Frontal cortex (tissue), 4 donors: ENCODE data around the gene NUP98. TPM values are rescaled to one million over a fixed set of nuclear protein-coding genes. Genes with fewer than 3 reads are reported as not detected.
"Not testable (repeated sequence)": the region's sequence is repeated elsewhere in the genome, so short reads cannot be mapped to it uniquely, and the experiment has no call there.

ENCODE experiments used
- DNase-seq, 2 donors: peaks; one replicate each; pipeline ENCODE4 v3.0.0; 2012; ENCODE audit warnings: low spot score in 2 of 2
- FAIRE-seq: peaks from 2 replicates; lab custom pipeline; 2012; peaks lifted over from hg19 to GRCh38; lab: Jason Lieb, UNC
- total RNA-seq: library from RNA; depleted of rRNA; stranded (reverse); fragments of >200 nt; gene quantifications from one replicate; pipeline ENCODE4 v1.2.3, GENCODE V29; 2014
- donor health status: control.
- donor health status: control.
- donor health status: control.

NUP98 gene
- total RNA-seq, 1 donor from 2014 or later, result 73.4 TPM

DNA sequence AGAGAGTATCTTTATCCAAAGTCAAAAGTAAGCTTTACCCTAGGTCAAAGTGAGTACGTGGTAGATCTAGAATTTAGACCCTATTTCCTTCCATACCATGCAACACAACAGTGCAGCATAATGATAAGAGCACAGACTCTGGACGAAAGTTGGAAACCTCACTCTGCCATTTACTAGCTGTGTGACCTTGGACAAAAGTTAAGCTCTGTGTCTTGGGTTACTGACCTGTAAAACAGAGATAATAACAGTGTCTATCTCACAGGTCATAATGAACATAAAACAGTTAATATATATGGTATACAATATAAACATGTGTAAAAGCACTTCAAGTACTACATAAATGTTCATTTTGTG lies 112.6 kb downstream of the NUP98 start:
- DNase-seq (no peak), FAIRE-seq (no peak)

DNA sequence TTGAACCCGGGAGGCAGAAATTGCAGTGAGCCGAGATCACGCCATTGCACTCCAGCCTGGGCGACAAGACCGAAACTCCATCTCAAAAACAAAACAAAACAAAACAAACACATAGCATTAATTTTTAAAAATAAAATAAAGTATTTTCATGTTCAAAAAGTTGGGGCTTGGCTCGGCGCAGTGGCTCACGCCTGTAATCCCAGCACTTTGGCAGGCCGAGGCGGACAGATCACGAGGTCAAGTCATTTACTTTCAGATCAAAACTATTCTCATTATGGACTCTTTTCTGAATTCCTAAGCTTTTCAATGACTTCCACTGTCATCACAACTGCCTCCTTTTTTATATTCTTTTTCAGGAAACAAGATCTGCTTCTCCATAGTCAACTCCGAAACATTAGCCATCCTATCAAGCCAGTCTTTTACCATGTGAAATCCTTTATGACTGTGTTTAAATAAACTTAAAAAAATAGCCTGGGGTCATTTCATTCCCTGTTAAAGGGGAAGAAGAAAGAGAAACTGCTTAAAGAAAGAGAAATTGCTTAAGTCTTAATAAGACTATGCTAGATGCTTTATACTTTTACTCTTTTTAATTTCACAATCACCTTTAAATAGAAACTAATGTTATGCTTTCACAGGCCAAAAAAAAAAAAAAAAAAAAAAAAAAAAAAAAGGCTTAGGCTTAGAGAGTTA lies 113.1 kb downstream of the NUP98 start:
- FAIRE-seq, result no peak
- DNase-seq, result no peak

DNA sequence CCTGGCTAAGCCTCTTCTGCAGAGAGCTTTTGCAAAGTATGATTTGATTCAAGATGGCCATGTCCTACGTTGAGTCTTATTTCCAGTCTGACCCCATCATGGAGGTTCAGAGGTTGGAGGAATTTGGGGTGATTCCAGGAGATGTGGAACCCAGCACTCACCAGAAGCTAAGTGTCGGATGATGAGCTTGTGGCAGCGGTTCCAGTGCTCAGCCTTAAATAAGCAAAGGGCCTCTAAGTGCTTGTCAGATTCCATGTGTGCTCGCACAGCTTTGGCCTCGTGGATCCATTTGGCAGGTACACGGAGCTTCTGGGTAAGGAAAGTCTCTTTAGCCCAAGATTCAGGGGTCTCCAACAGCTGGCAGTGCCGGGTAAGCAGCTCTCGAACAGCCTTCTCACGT lies 114.3 kb downstream of the NUP98 start:
- no peak for FAIRE-seq
- no peak for DNase-seq

- DNase-seq (no peak), FAIRE-seq (no peak)
Observed at GRCh38 chr11:3679077-3679476, 118.3 kb downstream of the NUP98 start.

- FAIRE-seq (no peak), DNase-seq (no peak)
Observed at GRCh38 chr11:3675971-3676370, 121.4 kb downstream of the NUP98 start.

DNA sequence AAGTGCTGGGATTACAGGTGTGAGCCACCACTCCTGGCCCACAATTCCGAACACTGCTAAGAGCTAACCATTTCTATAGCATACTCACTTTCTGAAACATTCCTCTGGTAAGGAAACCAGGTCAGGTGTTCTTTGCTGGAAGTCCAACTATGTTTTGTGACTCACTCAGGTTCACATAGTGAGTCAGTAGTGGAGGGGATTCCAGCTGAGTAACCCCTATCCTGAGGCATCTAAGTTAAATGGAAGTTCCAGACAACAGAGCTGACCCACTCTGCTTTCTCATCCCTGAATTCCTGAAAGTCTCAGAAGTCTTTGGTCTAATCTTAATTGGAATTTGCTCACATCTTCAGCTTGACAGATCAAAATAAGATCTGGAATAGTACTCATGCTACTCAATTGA lies 123.2 kb downstream of the NUP98 start:
- FAIRE-seq (no peak), DNase-seq (no peak)

GRCh38 chr11:3671334-3672254 lies 125.8 kb downstream of the NUP98 start, which contains the start of gene CHRNA10:
Gene CHRNA10, minus strand, starts transcription at chr11:3671384. Its CDS starts 72 bp downstream, at chr11:3671312.
- no peak for DNase-seq
- no peak for FAIRE-seq

DNA sequence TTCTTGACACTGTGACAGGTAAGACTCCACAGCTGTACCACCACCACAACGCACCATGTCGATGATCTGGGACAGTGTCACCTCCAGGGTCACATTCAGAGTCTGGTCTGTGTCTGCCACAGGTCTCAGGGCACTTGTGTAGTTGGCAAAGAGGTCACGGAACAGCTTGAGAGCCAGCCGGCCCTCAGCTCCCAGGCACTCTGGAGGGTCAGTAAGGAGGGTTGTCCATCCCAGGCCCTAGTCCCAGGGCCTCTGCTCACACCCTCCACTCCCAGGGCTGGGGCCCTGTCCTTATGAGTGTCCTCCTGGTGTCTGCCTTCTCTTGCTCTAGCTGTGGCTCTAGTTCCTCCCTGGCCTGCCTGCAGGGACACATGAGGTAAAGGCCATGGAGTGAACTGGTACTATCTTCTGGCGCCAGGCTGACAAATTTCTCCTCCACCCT lies 127.6 kb downstream of the NUP98 start:
- FAIRE-seq, result no peak
- DNase-seq, result no peak

GRCh38 chr11:3669128-3669527 lies 128.2 kb downstream of the NUP98 start:
- FAIRE-seq (no peak), DNase-seq (no peak)

DNA sequence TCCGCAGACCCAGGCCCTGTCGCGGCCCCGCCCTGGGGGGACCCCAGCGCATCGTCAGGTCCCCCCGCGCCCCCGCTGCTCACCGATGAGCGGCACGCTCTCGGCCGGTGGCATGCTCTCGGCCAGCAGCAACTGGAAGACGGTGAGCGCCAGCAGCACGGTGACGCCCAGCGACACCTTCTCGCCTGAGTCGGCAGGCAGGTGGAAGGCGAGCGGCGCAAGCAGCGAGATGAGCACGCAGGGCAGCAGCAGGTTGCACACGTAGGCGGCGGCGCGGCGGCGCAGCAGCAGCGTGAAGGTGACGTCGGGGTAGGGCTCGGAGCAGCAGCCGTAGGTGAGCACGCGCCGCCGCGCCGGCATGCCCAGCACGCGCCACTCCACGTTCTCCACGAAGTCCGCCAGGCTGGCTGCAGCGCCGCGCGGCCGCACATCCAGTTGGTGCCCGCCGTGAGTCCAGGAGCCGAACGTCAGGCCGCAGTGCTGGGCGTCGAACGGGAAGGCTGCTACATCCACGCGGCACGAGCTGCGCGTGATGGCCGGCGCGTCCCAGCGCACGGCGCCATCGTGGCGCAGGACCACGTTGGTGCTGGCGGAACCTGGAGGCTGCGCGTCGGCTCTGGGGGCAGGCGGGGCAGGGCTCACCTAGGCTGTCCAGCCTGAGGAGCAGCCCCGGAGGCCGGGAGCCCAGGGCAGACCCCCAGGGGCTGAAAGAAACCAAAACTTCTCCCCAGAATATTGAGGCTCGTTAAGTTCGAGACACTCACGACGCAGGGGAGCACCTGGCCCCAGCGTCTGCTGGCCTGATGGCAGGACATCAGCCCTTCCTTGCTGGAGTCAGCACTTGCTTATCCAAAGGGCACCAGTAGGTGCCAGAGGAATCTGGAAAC lies 130.0 kb downstream of the NUP98 start:
- no peak for DNase-seq
- no peak for FAIRE-seq

- no peak for DNase-seq
- no peak for FAIRE-seq
Observed at GRCh38 chr11:3666023-3666530, 131.3 kb downstream of the NUP98 start.

GRCh38 chr11:3665336-3666022 lies 131.9 kb downstream of the NUP98 start:
- FAIRE-seq (no peak), DNase-seq (no peak)

DNA sequence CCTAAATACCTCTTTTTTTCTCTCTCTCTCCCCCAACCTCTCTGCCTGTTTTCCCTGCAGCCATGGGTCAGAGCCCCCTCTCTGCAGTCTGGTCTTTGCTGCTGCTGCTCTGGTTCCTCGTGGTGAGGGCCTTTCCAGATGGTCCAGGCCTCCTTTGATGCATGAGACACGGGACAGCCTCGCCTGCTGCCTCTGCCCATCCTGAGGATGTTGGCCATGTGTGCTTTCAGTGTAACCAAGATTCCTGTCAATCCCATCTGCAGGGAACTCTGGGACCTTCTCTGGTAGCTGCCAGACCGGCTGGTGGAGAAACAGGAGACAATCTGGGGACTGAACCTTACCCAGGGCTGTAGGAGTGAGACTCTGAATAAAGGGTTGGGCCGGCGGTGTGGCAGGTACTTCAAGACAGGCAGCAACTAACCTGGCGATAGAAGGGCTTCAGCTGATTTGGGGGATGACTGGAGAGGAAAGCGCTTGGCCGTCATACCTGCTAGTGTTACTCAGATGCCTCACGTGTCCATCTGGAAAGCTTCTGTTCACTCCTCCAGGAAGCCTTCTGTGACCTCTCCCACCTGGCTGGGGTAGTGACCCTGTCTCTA lies 133.2 kb downstream of the NUP98 start:
- DNase-seq (no peak), FAIRE-seq (no peak)

- FAIRE-seq (no peak), DNase-seq (no peak)
Observed at GRCh38 chr11:3662856-3663255, 134.5 kb downstream of the NUP98 start.

DNA sequence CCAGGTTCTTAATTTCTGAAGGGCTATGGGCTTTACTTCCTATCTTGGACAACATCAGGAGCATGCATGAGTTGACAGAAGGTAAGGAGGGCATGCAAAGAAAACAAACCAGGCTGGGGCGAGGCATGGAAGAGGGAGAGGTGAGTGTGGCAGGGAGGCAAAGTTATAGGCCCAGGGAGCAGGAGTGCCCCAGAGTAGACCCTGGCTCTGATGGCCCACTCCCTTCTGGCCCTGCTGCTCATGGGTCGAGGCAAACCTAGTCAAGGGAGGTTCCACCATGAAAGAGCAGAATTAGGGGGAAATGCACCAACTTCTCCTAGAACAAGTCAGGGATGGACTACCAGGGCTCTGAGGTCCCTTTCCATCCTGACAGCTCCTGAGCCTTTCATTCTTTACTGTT lies 136.4 kb downstream of the NUP98 start:
- FAIRE-seq (no peak), DNase-seq (no peak)

DNA sequence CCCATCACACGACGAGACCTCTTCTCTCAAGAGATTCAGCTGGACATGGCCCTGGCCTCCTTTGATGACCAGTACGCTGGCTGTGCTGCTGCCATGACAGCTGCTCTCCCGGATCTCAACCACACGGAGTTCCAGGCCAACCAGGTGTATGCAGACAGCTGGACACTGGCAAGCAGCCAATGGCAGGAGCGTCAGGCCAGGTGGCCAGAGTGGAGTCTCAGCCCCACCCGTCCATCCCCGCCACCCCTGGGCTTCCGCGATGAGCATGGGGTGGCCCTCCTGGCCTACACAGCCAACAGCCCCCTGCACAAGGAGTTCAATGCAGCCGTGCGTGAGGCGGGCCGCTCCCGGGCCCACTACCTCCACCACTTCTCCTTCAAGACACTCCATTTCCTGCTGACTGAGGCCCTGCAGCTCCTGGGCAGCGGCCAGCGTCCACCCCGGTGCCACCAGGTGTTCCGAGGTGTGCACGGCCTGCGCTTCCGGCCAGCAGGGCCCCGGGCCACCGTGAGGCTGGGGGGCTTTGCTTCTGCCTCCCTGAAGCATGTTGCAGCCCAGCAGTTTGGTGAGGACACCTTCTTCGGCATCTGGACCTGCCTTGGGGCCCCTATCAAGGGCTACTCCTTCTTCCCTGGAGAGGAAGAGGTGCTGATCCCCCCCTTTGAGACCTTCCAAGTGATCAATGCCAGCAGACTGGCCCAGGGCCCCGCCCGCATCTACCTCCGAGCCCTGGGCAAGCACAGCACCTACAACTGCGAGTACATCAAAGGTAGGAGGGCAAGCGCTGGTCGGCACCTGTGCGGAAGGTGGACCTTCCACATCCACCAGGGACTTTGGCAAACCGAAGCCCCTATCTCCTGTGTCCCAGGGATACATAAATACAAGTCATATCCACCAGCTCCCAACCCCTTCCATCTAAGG lies 137.5 kb downstream of the NUP98 start:
- FAIRE-seq, result no peak
- DNase-seq, result no peak

- DNase-seq (no peak), FAIRE-seq (no peak)
Observed at GRCh38 chr11:3658252-3658651, 139.1 kb downstream of the NUP98 start.

GRCh38 chr11:3657331-3657730 lies 140.0 kb downstream of the NUP98 start:
- FAIRE-seq, DNase-seq: not testable (repeated sequence)
